Measurements from ENCODE around the gene COG2. TPM values are rescaled to one million over a fixed set of nuclear protein-coding genes. Genes with fewer than 3 reads are reported as not detected.
A peak's percentile ranks its signal among the peaks of the same experiment; 100 is the strongest.

COG2 gene
- total and polyA plus RNA-seq, 2 of the 13 experiments (the other 11 are each of a cell fraction or from before 2014, with no cell fraction given), result 16.8 to 36.3 TPM

DNA sequence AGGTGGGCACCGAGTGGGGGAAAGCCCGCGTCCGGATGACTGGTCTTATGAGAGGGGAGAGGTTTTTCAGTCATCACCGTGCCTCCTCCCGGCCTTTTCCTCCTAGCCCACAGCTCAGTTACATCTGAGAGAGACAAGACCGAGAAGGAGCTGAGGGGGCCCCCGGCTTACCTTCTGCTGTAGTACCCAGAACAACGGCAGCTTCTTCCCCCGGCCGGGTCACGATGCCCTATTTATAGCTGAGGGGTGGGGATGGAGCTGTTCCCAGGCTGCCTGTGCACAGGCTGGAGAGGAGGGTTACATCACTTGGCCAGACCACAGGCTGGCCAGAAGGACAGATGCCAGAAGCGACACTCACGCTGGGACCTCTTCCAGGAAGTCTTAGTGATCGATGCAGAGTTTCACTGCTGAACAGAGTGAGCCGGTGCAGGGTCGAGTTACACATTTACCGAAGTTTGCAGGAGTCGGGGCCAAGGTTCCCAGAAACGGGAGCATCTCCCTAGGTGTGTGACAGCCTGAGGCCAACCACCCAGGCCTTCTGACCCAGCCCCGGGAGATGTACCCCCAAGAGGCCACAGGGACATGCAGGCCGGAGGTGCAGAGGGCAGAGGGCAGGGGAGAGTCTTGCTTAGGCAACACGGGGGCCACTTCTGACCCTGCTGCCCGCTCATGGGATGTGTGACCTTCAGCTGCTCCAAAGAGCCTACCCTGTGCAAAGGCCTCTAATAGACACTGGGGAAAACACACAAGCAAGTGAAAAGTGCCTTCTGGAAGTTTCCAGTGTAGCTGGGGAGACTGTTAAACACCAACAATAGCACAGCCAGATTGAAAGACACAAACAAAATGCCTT, 71.9 kb downstream of the COG2 start, which contains the start of gene AGT (continued):
- TF ChIP-seq, protein P1, sequence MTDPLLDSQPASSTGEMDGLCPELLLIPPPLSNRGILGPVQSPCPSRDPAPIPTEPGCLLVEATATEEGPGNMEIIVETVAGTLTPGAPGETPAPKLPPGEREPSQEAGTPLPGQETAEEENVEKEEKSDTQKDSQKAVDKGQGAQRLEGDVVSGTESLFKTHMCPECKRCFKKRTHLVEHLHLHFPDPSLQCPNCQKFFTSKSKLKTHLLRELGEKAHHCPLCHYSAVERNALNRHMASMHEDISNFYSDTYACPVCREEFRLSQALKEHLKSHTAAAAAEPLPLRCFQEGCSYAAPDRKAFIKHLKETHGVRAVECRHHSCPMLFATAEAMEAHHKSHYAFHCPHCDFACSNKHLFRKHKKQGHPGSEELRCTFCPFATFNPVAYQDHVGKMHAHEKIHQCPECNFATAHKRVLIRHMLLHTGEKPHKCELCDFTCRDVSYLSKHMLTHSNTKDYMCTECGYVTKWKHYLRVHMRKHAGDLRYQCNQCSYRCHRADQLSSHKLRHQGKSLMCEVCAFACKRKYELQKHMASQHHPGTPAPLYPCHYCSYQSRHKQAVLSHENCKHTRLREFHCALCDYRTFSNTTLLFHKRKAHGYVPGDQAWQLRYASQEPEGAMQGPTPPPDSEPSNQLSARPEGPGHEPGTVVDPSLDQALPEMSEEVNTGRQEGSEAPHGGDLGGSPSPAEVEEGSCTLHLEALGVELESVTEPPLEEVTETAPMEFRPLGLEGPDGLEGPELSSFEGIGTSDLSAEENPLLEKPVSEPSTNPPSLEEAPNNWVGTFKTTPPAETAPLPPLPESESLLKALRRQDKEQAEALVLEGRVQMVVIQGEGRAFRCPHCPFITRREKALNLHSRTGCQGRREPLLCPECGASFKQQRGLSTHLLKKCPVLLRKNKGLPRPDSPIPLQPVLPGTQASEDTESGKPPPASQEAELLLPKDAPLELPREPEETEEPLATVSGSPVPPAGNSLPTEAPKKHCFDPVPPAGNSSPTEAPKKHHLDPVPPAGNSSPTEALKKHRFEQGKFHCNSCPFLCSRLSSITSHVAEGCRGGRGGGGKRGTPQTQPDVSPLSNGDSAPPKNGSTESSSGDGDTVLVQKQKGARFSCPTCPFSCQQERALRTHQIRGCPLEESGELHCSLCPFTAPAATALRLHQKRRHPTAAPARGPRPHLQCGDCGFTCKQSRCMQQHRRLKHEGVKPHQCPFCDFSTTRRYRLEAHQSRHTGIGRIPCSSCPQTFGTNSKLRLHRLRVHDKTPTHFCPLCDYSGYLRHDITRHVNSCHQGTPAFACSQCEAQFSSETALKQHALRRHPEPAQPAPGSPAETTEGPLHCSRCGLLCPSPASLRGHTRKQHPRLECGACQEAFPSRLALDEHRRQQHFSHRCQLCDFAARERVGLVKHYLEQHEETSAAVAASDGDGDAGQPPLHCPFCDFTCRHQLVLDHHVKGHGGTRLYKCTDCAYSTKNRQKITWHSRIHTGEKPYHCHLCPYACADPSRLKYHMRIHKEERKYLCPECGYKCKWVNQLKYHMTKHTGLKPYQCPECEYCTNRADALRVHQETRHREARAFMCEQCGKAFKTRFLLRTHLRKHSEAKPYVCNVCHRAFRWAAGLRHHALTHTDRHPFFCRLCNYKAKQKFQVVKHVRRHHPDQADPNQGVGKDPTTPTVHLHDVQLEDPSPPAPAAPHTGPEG (CRISPR knock-in tag; IDR thresholded peaks at IDR 0.05), result no peak; the same call in 1 of the 2 replicates
- TF ChIP-seq ZNF121 (CRISPR knock-in tag; IDR thresholded peaks at IDR 0.05) (peak; percentile 83), NFE2L2 (IDR thresholded peaks at IDR 0.05; ENCODE audit: low read length) (no peak), ZNF33A (CRISPR knock-in tag; IDR thresholded peaks at IDR 0.05; ENCODE audit: borderline replicate concordance) (peak; percentile 88; the same call in 1 of the 2 replicates), MEIS2 (CRISPR knock-in tag; IDR thresholded peaks at IDR 0.05) (peak; percentile 77), SRF (IDR thresholded peaks at IDR 0.05; ENCODE audit: low read depth, low read length) (no peak), HNRNPH1 (optimal IDR thresholded peaks at IDR 0.05; ENCODE audit: low read depth, low read length) (no peak), ZC3H13 (CRISPR knock-in tag; IDR thresholded peaks at IDR 0.05) (peak; percentile 50; the same call in 1 of the 2 replicates), YEATS2 (CRISPR knock-in tag; IDR thresholded peaks at IDR 0.05; ENCODE audit: borderline replicate concordance) (peak; percentile 67), DR1 (CRISPR knock-in tag; IDR thresholded peaks at IDR 0.05) (peak; percentile 98), NFE2L1 (CRISPR knock-in tag; IDR thresholded peaks at IDR 0.05; ENCODE audit: borderline replicate concordance) (no peak), ZMYM4 (CRISPR knock-in tag; IDR thresholded peaks at IDR 0.05) (peak; percentile 91), PAF1 (CRISPR knock-in tag; IDR thresholded peaks at IDR 0.05) (no peak), ZNF292 (CRISPR knock-in tag; IDR thresholded peaks at IDR 0.05; ENCODE audit: borderline replicate concordance, low read depth) (peak; percentile 99), NFYC (CRISPR knock-in tag; IDR thresholded peaks at IDR 0.05) (no peak; the same call in 1 of the 2 replicates), XRCC5 (optimal IDR thresholded peaks at IDR 0.05; ENCODE audit: low read length) (peak; percentile 54), GTF2F1 (IDR thresholded peaks at IDR 0.05; ENCODE audit: low read length) (no peak), ZNF138 (CRISPR knock-in tag; IDR thresholded peaks at IDR 0.05; ENCODE audit: low read depth) (no peak)
- TF ChIP-seq, protein P2, sequence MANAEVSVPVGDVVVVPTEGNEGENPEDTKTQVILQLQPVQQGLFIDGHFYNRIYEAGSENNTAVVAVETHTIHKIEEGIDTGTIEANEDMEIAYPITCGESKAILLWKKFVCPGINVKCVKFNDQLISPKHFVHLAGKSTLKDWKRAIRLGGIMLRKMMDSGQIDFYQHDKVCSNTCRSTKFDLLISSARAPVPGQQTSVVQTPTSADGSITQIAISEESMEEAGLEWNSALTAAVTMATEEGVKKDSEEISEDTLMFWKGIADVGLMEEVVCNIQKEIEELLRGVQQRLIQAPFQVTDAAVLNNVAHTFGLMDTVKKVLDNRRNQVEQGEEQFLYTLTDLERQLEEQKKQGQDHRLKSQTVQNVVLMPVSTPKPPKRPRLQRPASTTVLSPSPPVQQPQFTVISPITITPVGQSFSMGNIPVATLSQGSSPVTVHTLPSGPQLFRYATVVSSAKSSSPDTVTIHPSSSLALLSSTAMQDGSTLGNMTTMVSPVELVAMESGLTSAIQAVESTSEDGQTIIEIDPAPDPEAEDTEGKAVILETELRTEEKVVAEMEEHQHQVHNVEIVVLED (CRISPR knock-in tag; IDR thresholded peaks at IDR 0.05; ENCODE audit: borderline replicate concordance), result peak; percentile 54; the same call in 1 of the 2 replicates
- TF ChIP-seq, protein P3, sequence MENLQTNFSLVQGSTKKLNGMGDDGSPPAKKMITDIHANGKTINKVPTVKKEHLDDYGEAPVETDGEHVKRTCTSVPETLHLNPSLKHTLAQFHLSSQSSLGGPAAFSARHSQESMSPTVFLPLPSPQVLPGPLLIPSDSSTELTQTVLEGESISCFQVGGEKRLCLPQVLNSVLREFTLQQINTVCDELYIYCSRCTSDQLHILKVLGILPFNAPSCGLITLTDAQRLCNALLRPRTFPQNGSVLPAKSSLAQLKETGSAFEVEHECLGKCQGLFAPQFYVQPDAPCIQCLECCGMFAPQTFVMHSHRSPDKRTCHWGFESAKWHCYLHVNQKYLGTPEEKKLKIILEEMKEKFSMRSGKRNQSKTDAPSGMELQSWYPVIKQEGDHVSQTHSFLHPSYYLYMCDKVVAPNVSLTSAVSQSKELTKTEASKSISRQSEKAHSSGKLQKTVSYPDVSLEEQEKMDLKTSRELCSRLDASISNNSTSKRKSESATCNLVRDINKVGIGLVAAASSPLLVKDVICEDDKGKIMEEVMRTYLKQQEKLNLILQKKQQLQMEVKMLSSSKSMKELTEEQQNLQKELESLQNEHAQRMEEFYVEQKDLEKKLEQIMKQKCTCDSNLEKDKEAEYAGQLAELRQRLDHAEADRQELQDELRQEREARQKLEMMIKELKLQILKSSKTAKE (CRISPR knock-in tag; IDR thresholded peaks at IDR 0.05; ENCODE audit: borderline replicate concordance), result peak; percentile 97
